Stimulated activated CD8-positive, alpha-beta memory T cell treated with anti-CD3 and anti-CD28 coated beads, Interleukin-12 subunit alpha, Interleukin-12 subunit beta, amount 100 ng/mL, for 24 hours (primary cell): ENCODE results near the gene ACADM.
"Not testable (repeated sequence)": the region's sequence is repeated elsewhere in the genome, so short reads cannot be mapped to it uniquely, and the experiment has no call there.

Experiments used
- DNase-seq: peaks from one replicate; pipeline ENCODE4 v3.0.0-alpha.2; 2020; ENCODE audit errors: extremely low read depth

The ACADM gene

GRCh38 chr1:75794382-75794781, 69.9 kb downstream of the ACADM start:
- no peak for DNase-seq

- DNase-seq, result no peak
Measured at GRCh38 chr1:75795703-75796193, 71.2 kb downstream of the ACADM start.

GRCh38 chr1:75796376-75797272, 72.1 kb downstream of the ACADM start, which contains the start of gene MSH4:
TSS of gene MSH4 (plus strand) at chr1:75796882. CDS start at chr1:75796986, 104 bp downstream.
- DNase-seq, result no peak

- DNase-seq, result no peak
Measured at GRCh38 chr1:75797273-75797588, 72.7 kb downstream of the ACADM start.

- no peak for DNase-seq
Measured at GRCh38 chr1:75797606-75798216, 73.2 kb downstream of the ACADM start.

GRCh38 chr1:75801480-75801879, 77.0 kb downstream of the ACADM start:
- DNase-seq, result not testable (repeated sequence)

- DNase-seq, result no peak
Measured at GRCh38 chr1:75808921-75809320, 84.4 kb downstream of the ACADM start.

GRCh38 chr1:75810113-75810512, 85.6 kb downstream of the ACADM start:
- not testable (repeated sequence) for DNase-seq

- no peak for DNase-seq
Measured at GRCh38 chr1:75811211-75811981, 86.9 kb downstream of the ACADM start.

GRCh38 chr1:75812065-75812464, 87.6 kb downstream of the ACADM start:
- DNase-seq, result no peak
